RWPE2 (cell line): ENCODE measurements around the gene TBC1D23.

ENCODE experiments used
- ATAC-seq: fragments of 200-7000 bp; cut with Tn5 transposase; 3 replicates; pipeline ENCODE4 v1.9.1; 2021; ENCODE audit warnings: low read depth
- DNase-seq: peaks from one replicate; pipeline ENCODE4 v3.0.0-alpha.2; 2020; ENCODE audit warnings: low spot score
- H3K27ac ChIP-seq: fragments of 450-650 bp; 2 replicates; pipeline ENCODE4 v1.5.1; 2017; ENCODE audit warnings: mild to moderate bottlenecking; ENCODE audit not compliant: poor library complexity, severe bottlenecking
- H3K27me3 ChIP-seq: fragments of 250-450 bp; sonication (Bioruptor Pico); 2 replicates; pipeline ENCODE4 v1.5.1; 2021; ENCODE audit warnings: mild to moderate bottlenecking, moderate library complexity; ENCODE audit not compliant: insufficient read depth, poor library complexity, severe bottlenecking
- H3K36me3 ChIP-seq: fragments of 250-450 bp; sonication (Bioruptor Pico); 2 replicates; pipeline ENCODE4 v1.5.1; 2020; ENCODE audit warnings: low read depth, mild to moderate bottlenecking, moderate library complexity
- H3K4me1 ChIP-seq: fragments of 250-450 bp; sonication (Bioruptor Pico); 2 replicates; pipeline ENCODE4 v1.5.1; 2021; ENCODE audit warnings: mild to moderate bottlenecking, moderate library complexity; ENCODE audit not compliant: insufficient read depth, poor library complexity, severe bottlenecking
- H3K4me3 ChIP-seq: fragments of 250-450 bp; sonication (Bioruptor Pico); 2 replicates; pipeline ENCODE4 v1.5.1; 2021; ENCODE audit warnings: mild to moderate bottlenecking, moderate library complexity; ENCODE audit not compliant: severe bottlenecking
- H3K9me3 ChIP-seq: fragments of 250-450 bp; sonication (Bioruptor Pico); 2 replicates; pipeline ENCODE4 v1.5.1; 2021; ENCODE audit warnings: mild to moderate bottlenecking, moderate library complexity; ENCODE audit not compliant: severe bottlenecking
- CTCF ChIP-seq: fragments of 450-650 bp; IDR thresholded peaks from one replicate; pipeline ENCODE4 v1.5.1; 2017; ENCODE audit warnings: mild to moderate bottlenecking, moderate library complexity; ENCODE audit not compliant: poor library complexity, severe bottlenecking

Gene TBC1D23

GRCh38 chr3:100366424-100366823, 105.6 kb downstream of the TBC1D23 start:
- no peak for ATAC-seq
- no peak for DNase-seq
- Histone ChIP-seq H3K27ac (no peak overlapping the region), H3K36me3 (peaks cover 95% of the 10 kb centered on the region), H3K9me3 (no peaks in the 10 kb centered on the region), H3K4me3 (no peak overlapping the region), H3K27me3 (no peaks in the 10 kb centered on the region), H3K4me1 (no peaks in the 10 kb centered on the region)
- TF ChIP-seq CTCF, result no peak

- Histone ChIP-seq H3K9me3 (no peaks in the 10 kb centered on the region), H3K4me3 (no peak overlapping the region), H3K27me3 (no peaks in the 10 kb centered on the region), H3K27ac (no peak overlapping the region), H3K4me1 (no peaks in the 10 kb centered on the region), H3K36me3 (peaks cover 98% of the 10 kb centered on the region)
- no peak for ATAC-seq
- DNase-seq, result no peak
- no peak for TF ChIP-seq CTCF
Observed at GRCh38 chr3:100368441-100368840, 107.6 kb downstream of the TBC1D23 start.

GRCh38 chr3:100370756-100371155, 110.0 kb downstream of the TBC1D23 start:
- peaks cover 96% of the 10 kb centered on the region for H3K36me3 ChIP-seq
- H3K9me3 ChIP-seq, result no peaks in the 10 kb centered on the region
- H3K27ac ChIP-seq, result no peak overlapping the region
- no peak overlapping the region for H3K4me3 ChIP-seq
- DNase-seq, result no peak
- no peak for TF ChIP-seq CTCF
- H3K4me1 ChIP-seq, result no peaks in the 10 kb centered on the region
- no peak for ATAC-seq
- H3K27me3 ChIP-seq, result no peaks in the 10 kb centered on the region

GRCh38 chr3:100374521-100374920, 113.7 kb downstream of the TBC1D23 start:
- H3K4me1 ChIP-seq, result no peaks in the 10 kb centered on the region
- H3K36me3 ChIP-seq, result peaks cover 88% of the 10 kb centered on the region
- H3K27ac ChIP-seq, result no peak overlapping the region
- no peaks in the 10 kb centered on the region for H3K9me3 ChIP-seq
- no peaks in the 10 kb centered on the region for H3K27me3 ChIP-seq
- no peak for ATAC-seq
- no peak for TF ChIP-seq CTCF
- no peak for DNase-seq
- no peak overlapping the region for H3K4me3 ChIP-seq
